ENCODE data around the gene UCN.
"Not testable (repeated sequence)": the region's sequence is repeated elsewhere in the genome, so short reads cannot be mapped to it uniquely, and the experiment has no call there.

The UCN gene

GRCh38 chr2:27313882-27314645 lies 5.8 kb upstream of the UCN start:
- DNase-seq: no peak

DNA sequence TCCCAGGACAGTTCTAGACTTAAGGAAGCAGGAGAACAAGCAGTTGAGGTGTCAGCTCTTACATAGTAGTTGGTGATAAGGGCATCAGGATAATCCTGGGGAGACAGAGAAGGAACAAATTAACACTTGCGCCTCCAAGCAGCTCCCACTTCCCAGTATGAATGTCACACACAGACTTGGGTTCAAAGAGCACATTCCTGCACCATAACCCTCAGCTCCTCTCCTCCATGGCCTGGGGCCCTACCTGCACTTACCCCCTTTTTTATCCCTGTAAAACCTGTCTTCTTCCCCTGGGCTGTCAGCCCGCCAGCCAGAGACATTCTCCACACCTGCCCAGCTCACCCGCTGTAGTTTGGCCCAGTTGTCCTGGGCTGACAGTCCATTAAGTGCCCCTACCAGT lies 3.9 kb upstream of the UCN start:
- DNase-seq: no peak

DNA sequence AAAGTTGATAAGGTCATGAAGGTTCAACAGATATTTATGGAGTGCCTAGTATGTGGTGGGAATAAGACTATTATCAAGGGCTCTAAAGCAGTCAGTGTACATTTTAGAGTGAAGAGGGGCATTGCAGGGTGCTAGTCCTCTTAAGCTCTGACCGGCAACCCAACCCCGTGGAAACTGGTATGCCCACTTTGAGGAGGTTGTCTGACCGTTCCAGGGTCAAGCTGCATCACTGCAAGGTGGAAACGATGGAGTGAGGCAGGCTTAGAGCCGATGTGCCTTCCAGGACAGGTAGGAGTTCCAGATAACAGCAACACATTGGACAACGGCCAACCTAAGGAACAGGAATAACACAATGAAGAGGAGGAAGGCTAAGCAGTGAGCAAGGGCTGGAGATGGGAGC lies 1.4 kb upstream of the UCN start:
- DNase-seq: no peak

DNA sequence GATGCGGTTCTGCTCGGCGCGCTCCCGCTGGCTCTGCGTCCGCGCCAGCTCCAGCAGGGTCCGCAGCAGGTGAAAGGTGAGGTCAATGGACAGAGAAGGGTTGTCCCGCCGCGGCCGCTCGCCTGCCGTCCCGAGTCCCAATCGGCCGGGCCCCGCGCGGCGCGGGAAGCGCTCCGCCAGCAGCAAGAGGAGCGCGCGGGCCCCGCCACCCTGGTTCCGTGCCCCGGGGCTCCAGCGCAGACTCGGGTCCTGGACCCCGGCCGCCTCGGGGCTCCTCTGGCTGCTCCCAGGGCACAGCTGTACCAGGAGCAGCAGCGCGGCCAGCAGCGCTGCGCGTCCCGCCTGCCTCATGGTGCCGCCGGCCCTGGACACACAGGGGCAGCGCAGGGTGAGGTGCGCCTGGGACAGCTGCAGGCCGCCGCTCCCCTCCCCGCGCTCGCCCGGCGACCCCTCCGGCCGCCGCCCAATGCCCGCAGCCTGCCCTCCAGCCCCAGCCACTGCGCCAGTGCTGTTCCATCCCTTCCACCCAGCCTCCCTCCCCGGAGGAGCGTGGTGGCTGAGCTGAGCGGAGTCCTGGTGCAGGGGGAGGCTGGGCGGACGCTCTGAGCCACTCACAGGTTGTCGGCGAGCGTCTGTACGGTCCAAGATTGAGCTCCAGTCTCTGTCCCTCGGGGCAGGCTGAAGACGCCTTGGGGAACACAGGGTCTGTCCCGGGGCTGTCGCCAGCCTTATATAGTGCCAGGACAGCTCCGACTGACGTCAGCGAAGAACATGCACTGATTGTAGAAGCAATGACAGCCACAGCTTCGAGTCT lies 493 bp downstream of the UCN start:
- no peak for DNase-seq

DNA sequence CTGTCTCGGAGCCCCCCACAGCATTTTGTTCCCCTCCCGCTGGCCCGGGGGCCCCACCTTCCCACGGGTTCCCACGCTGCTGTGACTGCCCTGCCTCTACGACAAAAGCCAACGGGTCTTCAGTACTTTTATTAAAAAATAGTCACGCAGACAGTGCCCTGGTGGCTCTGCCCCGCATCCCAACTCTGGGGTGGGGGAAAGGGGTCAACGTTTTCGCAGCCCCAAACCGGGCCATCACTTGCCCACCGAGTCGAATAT lies 1.0 kb downstream of the UCN start:
- DNase-seq: no peak

DNA sequence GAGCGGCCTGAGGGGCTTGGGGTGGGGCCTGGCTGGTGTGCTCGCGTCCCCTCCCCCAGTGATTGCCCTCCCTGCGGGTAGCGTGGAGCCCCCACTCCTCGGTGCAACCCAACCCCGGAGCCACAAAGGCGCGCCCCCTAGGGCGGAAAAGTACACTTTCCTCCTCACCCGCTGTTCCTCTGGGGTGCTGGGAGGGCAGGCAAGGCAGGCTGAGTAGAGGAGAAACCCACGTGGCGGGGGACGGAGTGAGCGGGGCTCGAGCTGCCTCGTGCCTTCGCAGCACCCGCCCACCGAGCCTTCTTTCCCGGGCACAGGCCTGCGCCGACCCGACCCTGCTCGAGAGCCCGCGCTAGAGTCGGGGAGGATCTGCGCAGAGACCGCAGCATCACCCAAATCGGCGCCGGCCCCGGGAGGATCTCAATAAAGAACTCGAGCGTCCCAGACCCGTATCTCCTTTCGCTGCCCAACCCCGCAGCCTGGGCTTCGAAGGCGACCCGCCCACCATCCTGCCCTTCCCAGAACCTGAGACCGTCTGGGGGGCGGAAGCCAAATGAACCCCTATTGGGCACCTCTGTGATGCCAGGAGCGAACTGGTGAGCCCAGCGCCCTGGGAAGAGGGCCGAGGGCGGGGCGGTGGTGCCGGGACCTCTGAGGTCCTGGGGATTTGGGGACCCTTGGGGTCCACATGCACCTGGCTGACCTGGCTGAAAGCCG lies 1.5 kb downstream of the UCN start:
- DNase-seq: no peak

- no peak for DNase-seq
These were observed 2.1 kb downstream of the UCN start for GRCh38 chr2:27306136-27306535.

- DNase-seq: no peak
These were observed 2.7 kb downstream of the UCN start for GRCh38 chr2:27305516-27305915.

DNA sequence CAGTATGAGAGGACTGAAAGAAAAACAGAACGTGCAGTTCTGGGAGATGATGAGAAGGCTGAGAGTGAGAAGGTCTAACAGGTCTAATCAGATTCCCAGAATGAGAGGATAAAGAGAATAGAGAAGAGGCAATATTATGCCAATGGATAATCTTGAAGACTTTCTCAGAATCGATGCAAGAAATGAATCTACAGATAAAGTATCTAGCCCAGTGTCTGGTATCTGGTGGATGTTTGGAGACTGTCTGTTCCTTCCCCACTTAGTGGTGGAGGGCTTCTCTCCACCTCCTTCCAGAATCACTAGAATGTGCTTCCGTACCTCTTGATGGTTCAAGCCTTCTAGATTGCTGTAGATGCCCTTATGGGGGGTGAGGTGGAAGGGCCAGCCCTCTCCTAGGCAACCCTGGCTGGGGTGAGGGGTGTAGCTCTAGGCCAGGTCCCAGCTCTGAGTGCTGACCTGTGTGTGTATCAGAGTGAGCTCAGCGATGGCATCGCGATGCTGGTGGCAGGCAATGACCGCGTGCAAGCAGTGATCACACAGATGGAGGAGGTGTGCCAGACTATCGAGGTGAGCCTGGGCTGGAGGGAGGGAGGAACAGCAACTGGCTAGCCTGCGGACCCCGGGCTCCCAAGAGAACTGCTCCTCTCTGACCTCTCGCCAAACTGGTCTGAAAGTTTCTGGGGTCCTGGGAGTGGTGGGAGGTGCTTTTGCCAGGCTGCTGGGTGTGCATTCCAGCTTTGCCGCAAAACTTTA lies 3.6 kb downstream of the UCN start:
- DNase-seq: no peak

DNA sequence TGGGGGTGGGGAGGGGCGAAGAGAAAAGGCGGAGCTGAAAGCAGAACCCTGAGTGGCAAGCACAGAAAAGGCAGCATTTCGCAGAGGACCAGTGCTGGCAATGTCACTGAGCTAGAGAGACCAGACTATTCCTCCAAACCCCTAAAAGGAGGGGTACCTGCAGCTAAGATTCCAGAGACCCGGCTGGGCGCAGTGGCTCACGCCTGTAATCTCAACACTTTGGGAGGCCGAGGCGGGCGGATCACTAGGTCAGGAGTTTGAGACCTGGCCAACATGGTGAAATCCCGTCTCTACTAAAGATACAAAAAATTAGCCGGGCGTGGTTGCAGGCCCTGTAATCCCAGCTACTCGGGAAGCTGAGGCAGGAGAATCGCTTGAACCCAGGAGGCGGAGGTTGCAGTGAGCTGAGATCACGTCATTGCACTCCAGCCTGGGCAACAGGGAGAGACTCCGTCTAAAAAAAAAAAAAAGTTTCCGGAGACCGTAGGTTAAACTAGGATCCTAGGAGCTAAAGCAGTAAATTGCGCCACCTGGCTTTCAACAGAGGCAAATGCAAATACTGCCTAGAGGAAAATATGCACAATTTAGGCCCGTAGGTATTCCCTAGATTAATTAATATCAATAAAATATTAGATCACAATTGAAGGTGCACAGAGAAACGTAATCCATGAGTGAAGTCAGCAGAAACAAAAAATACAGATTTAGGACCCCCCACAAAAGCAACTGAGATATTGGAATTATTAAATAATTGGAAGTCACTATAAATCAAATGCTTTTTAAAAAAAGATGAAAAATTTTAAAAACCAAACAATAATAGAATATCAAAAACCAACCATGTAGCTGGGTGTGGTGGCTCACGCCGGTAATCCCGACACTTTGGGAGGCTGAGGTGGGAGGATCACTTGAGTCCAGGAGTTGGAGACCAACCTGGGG lies 4.9 kb downstream of the UCN start:
- no peak for DNase-seq

DNA sequence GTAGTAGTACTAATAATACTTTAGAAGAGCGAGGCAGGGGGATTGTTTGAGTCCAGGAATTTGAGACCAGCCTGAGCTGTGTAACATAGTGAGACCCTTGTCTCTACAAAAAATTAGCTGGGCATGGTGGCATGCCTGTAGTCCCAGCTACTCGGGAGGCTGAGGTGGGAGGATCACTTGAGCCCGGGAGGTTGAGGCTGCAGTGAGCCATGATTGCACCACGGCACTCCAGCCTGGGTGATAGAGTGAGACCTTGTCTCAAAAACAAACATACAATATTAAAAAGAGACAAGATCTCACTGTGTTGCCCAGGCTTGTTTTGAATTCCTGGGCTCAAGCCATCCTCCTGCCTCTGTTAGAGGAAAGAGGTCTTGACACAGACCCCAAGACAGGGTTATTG lies 7.6 kb downstream of the UCN start:
- not testable (repeated sequence) for DNase-seq

- DNase-seq: no peak
These were observed 9.7 kb downstream of the UCN start for GRCh38 chr2:27298391-27299080.

GRCh38 chr2:27297195-27297594 lies 11.1 kb downstream of the UCN start:
- no peak for DNase-seq

DNA sequence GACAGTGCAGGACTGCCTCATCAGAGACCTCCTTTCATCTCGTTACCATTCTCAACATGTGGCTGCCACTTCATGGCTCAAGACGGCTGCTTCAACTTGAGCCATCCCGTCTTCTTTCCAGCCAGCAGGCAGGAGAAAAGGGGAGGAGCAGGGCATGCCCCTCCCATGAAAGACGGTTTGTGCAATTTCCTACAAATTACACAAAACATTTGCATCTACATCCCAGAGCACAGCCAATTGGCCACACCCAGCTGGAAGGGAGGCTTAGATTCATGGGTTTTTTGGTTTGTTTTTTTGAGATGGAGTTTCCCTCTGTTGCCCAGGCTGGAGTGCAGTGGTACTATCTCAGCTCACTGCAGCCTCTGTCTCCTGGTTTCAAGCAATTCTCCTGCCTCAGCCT lies 11.8 kb downstream of the UCN start:
- no peak for DNase-seq

DNA sequence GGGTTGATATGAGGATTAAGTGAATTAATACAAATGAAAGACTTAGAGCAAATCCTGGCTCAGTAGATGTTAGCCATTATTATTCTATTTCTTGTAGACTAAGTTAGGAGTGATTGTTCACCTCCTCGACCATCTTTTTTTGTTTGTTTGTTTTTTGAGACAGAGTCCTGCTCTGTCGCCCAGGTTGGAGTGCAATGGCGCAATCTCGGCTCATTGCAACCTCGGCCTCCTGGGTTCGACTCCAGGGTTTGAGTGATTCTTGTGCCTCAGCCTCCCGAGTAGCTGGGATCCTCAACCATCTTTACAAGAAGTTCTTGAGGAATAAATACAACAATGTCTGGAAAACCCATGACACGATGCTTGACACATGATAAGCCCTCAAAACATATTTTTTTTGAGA lies 13.3 kb downstream of the UCN start:
- no peak for DNase-seq

GRCh38 chr2:27291865-27292264 lies 16.4 kb downstream of the UCN start:
- DNase-seq: no peak

GRCh38 chr2:27290549-27290948 lies 17.7 kb downstream of the UCN start:
- no peak for DNase-seq

DNA sequence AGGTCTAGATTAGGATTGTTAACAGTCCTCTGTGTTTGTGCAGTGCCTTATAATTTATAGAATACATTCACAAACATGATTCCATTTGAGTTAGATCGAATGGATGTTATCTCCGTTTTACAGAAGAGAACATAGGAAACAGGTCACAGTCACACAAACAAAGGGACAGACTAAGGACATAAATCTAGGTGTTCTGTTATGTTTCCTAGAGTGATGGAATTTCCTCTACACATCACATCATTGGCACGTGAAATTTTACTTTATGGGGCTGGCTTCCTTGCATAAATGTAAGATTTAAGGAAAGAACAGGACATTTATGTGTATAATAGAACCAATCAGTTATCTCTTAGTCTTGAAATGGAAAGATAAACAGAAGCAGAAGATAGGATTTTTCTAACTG lies 19.6 kb downstream of the UCN start:
- DNase-seq: no peak

DNA sequence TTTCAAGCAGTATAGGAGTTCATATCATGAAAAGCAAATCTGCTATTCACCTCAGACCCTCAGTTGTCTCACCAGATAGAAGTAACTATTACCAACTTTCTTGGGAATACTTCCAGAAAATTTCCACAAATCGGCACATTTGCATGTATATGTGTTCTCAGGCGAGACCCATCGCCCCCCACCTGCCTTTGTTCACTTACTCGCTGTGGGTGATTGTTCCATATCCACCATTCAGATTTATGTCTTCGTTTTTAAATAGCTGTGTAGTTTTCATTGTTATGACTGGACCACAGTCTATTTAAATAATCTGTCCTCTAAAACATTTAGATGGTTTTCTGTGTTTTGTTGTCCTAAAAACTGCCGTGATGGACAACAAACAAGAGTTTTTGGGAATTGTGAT lies 22.8 kb downstream of the UCN start:
- DNase-seq: no peak

- no peak for DNase-seq
These were observed 23.2 kb downstream of the UCN start for GRCh38 chr2:27284996-27285395.

- DNase-seq: no peak
These were observed 25.4 kb downstream of the UCN start for GRCh38 chr2:27282892-27283291.
